K562 (cell line): Measurements from ENCODE around the gene SFXN3. TPM values are rescaled to one million over a fixed set of nuclear protein-coding genes. Genes with fewer than 3 reads are reported as not detected.

Source experiments
- HLTF ChIP-seq: fragments of 450-650 bp; IDR thresholded peaks from 2 replicates; pipeline ENCODE4 v1.6.1; 2016
- TSHZ1 ChIP-seq: fragments of 250-450 bp; sonication (Bioruptor Pico); IDR thresholded peaks from 2 replicates; pipeline ENCODE4 v1.4.0; 2020; ENCODE audit warnings: mild to moderate bottlenecking, moderate library complexity
- VEZF1 ChIP-seq: fragments of 200-800 bp; sonication (Bioruptor generic); IDR thresholded peaks from 2 replicates; pipeline ENCODE4 v1.6.1; 2017; ENCODE audit warnings: missing genetic modification characterization, missing compliant biosample characterization
- ZNF224 ChIP-seq: sonication (generic); formaldehyde crosslinking; IDR thresholded peaks from 2 replicates; pipeline ENCODE4 v1.8.0; 2022; ENCODE audit warnings: mild to moderate bottlenecking, missing genetic modification reagents
- ZNF740 ChIP-seq, 3 experiments: fragments of 200-800 bp in 1 of 3; sonication (Bioruptor generic) in 1 of 3; sonication (generic) in 1 of 3; formaldehyde crosslinking in 1 of 3; IDR thresholded peaks; 2 replicates each; pipeline versions ENCODE4 v1.6.1 to v1.8.0; 2016 to 2022; ENCODE audit warnings: mild to moderate bottlenecking in 2 of 3, missing compliant biosample characterization in 2 of 3, missing genetic modification characterization in 2 of 3, missing genetic modification reagents in 1 of 3
- polyA plus RNA-seq, 8 experiments: library from polyadenylated mRNA; depleted of rRNA in 4 of 8; stranded (reverse) in 5 of 8; unstranded in 3 of 8; fragments of >200 nt; fragmentation: Nextera tagmentation in 2 of 8; fragmentation: Illumina TruSeq in 1 of 8; extraction: Ambion mirVana in 2 of 8; extraction: Trizol in 1 of 8; gene quantifications; 2 replicates each; pipeline versions ENCODE4 v1.2.1 to v1.2.3, GENCODE V29; 2011 to 2014; ENCODE audit warnings: inconsistent platforms in 1 of 8, missing spikeins in 1 of 8
- total RNA-seq, 7 experiments: library from RNA; depleted of rRNA in 6 of 7; stranded (reverse); fragments of >200 nt in 6 of 7; fragmentation: Illumina TruSeq in 2 of 7; extraction: Trizol in 2 of 7; gene quantifications; 2 replicates each; pipeline versions ENCODE4 v1.2.1 to v1.2.3, GENCODE V29; 2011 to 2021; ENCODE audit warnings: low replicate concordance in 1 of 7

The SFXN3 gene
- total and polyA plus RNA-seq, 9 of the 15 experiments (the other 6 are each of a cell fraction or from before 2014, with no cell fraction given), result 0.24 to 4.6 (median 0.86) TPM

- no peak for TF ChIP-seq ZNF740 (CRISPR knock-in tag; IDR thresholded peaks at IDR 0.05)
- no peak for TF ChIP-seq ZNF740 (tag; IDR thresholded peaks at IDR 0.05)
- no peak for TF ChIP-seq TSHZ1
- peak; percentile 63 for TF ChIP-seq VEZF1
- no peak for TF ChIP-seq ZNF224 (CRISPR knock-in tag)
- no peak for TF ChIP-seq HLTF
Observed at GRCh38 chr10:101071885-101072433, 40.9 kb downstream of the SFXN3 start (continued).
